Glutamatergic neuron (in vitro differentiated cells): Measurements from ENCODE around the gene DYNLL1. TPM values are rescaled to one million over a fixed set of nuclear protein-coding genes. Genes with fewer than 3 reads are reported as not detected.
"Not testable (repeated sequence)": the region's sequence is repeated elsewhere in the genome, so short reads cannot be mapped to it uniquely, and the experiment has no call there.

Experiments used
- DNase-seq: peaks from one replicate; pipeline ENCODE4 v3.0.0; 2022
- H3K27ac Mint-ChIP-seq: one replicate; pipeline ENCODE4 v1.8.0; 2020; ENCODE audit warnings: mild to moderate bottlenecking, mixed read lengths, inconsistent platforms; ENCODE audit not compliant: unreplicated experiment
- H3K27me3 Mint-ChIP-seq: one replicate; pipeline ENCODE4 v1.8.0; 2020; ENCODE audit warnings: mild to moderate bottlenecking, moderate library complexity, mixed read lengths, inconsistent platforms; ENCODE audit not compliant: unreplicated experiment
- H3K36me3 Mint-ChIP-seq: one replicate; pipeline ENCODE4 v1.8.0; 2020; ENCODE audit warnings: mild to moderate bottlenecking, mixed read lengths, inconsistent platforms; ENCODE audit not compliant: unreplicated experiment
- H3K4me1 Mint-ChIP-seq: one replicate; pipeline ENCODE4 v1.8.0; 2020; ENCODE audit warnings: mild to moderate bottlenecking, low read depth, mixed read lengths, inconsistent platforms; ENCODE audit not compliant: unreplicated experiment
- H3K4me3 Mint-ChIP-seq: one replicate; pipeline ENCODE4 v1.8.0; 2020; ENCODE audit warnings: mild to moderate bottlenecking, mixed read lengths, inconsistent platforms; ENCODE audit not compliant: unreplicated experiment
- H3K9me3 Mint-ChIP-seq: one replicate; pipeline ENCODE4 v1.8.0; 2020; ENCODE audit warnings: mild to moderate bottlenecking, moderate library complexity, mixed read lengths, inconsistent platforms; ENCODE audit not compliant: unreplicated experiment
- total RNA-seq: library from RNA; stranded (reverse); fragmentation: NEBNext Ultra II Directional; extraction: Animal tissue kit (Norgen Biotek cat#: 25700); gene quantifications from one replicate; pipeline ENCODE4 v1.2.1, GENCODE V29; 2021; ENCODE audit not compliant: unreplicated experiment
- TF ChIP-seq, protein P1 (sequence below): fragments of 200-600 bp; sonication (generic); IDR thresholded peaks from one replicate; pipeline ENCODE4 v1.5.0; 2021; ENCODE audit not compliant: partially characterized antibody, unreplicated experiment

The DYNLL1 gene
- total RNA-seq, 1 donor from 2014 or later, result 403 TPM

DNA sequence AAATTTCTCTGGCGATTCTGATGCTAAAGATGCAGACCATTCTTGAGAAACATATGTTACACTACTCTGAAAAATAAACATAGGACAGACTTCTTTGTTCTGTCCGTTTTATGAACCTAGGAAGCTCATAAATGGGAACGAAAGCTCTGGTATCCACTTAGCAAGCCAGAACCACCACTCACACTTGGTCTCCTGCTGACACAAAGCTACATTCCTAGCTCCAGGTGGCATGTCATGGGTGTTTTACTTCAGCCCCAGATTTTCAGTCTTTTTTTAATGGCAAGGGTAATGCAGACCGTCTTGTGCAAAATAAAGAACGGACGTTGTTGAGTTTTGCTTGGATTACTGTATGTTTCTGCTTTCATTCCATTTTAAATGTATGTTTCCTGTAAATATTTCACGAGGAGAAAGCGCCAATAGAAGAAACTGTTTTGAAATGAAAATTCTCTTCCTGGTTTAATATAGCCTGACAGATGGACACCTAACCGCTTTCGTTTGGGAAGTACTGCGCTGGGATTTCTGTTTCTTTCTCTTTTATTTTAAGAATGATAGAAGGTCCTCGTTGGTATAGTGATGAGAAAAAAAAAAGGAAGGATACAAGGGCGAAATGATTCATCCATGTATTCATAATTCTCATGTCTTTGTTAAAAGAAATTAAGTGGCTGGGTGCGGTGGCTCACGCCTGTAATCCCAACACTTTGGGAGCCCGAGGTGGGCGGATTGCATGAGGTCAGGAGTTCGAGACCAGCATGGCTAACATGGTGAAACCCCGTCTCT, 33.9 kb downstream of the DYNLL1 start:
- H3K4me1 Mint-ChIP-seq, result peaks cover 7% of the 10 kb centered on the region
- H3K9me3 Mint-ChIP-seq, result peaks cover 11% of the 10 kb centered on the region

DNA sequence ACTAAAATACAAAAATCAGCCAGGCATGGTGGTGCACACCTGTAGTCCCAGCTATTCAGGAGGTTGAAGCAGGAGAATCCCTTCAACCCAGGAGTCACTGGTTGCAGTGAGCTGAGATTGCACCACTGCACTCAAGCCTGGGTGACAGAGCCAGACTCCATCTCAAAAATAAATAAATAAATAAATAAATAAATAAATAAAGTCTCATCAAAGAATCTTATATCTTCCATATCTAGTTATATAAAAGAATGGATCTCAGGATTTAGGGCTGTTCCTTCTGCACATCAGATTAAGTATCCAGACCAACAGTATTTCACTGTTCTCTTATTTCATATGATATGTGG, 34.5 kb downstream of the DYNLL1 start:
- not testable (repeated sequence) for H3K27ac Mint-ChIP-seq, H3K4me3 Mint-ChIP-seq, H3K27me3 Mint-ChIP-seq, H3K4me1 Mint-ChIP-seq, H3K36me3 Mint-ChIP-seq, DNase-seq
- H3K9me3 Mint-ChIP-seq, result peaks cover 11% of the 10 kb centered on the region

More for the DNA sequence above, 33.9 kb downstream of the DYNLL1 start:
- TF ChIP-seq, protein P1, sequence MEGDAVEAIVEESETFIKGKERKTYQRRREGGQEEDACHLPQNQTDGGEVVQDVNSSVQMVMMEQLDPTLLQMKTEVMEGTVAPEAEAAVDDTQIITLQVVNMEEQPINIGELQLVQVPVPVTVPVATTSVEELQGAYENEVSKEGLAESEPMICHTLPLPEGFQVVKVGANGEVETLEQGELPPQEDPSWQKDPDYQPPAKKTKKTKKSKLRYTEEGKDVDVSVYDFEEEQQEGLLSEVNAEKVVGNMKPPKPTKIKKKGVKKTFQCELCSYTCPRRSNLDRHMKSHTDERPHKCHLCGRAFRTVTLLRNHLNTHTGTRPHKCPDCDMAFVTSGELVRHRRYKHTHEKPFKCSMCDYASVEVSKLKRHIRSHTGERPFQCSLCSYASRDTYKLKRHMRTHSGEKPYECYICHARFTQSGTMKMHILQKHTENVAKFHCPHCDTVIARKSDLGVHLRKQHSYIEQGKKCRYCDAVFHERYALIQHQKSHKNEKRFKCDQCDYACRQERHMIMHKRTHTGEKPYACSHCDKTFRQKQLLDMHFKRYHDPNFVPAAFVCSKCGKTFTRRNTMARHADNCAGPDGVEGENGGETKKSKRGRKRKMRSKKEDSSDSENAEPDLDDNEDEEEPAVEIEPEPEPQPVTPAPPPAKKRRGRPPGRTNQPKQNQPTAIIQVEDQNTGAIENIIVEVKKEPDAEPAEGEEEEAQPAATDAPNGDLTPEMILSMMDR, result no peak
- H3K27me3 Mint-ChIP-seq, result peaks cover 7% of the 10 kb centered on the region
- H3K4me3 Mint-ChIP-seq, result peak overlapping the region; percentile 100
- no peak for DNase-seq
- H3K27ac Mint-ChIP-seq, result peak overlapping the region; percentile 100
- no peaks in the 10 kb centered on the region for H3K36me3 Mint-ChIP-seq

DNA sequence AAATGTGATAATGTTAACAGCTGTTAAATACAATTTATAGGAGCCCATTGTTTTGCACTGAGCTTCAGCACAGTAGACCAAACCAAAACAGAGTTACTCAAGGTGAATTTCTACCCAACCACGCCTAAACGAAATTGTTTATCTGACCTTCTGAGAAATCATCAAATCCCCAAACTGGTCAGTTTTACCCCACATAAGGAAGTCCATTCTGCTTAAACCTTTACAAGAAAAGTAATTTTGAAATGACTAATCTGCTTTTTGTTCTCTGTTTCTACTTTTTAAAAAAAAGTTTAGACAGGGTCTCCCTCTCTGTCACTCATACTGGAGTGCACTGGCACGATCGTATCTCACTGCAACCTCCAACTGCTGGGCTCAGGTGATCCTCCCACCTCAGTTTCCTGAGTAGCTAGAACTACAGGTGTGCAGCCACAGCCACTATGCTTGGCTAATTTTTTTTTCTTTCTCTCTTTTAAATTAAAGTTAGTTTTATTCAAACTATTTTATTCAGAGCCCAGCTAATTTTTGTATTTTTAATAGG, 36.9 kb downstream of the DYNLL1 start:
- Mint-ChIP-seq H3K27ac (no peak overlapping the region), H3K9me3 (peaks cover 11% of the 10 kb centered on the region), H3K36me3 (no peaks in the 10 kb centered on the region), H3K4me1 (peaks cover 19% of the 10 kb centered on the region), H3K27me3 (peaks cover 9% of the 10 kb centered on the region), H3K4me3 (no peak overlapping the region)
- no peak for DNase-seq
- TF ChIP-seq, protein P1, result no peak

DNA sequence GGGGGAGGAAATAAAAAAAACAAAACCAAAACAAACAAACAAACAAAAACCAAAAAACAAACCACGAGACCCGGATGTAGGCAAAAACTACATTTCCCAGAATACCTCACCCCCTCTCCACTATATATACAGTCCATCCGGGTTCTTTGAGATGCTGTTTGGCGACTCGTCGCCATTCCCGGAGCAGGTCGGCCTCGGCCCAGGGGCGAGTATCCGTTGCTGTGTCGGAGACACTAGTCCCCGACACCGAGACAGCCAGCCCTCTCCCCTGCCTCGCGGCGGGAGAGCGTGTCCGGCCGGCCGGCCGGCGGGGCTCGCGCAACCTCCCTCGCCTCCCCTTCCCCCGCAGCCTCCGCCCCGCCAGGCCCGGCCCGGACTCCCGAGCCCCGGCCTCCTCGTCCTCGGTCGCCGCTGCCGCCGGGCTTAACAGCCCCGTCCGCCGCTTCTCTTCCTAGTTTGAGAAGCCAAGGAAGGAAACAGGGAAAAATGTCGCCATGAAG, 38.3 kb downstream of the DYNLL1 start, which contains the start of gene RNF10:
Gene RNF10 (plus strand): TSS at position 154 of the 500 bp plus-strand sequence. CDS start 456 bp downstream, outside the sequence.
- H3K9me3 Mint-ChIP-seq, result peaks cover 6% of the 10 kb centered on the region
- H3K4me1 Mint-ChIP-seq, result peaks cover 30% of the 10 kb centered on the region
- H3K27me3 Mint-ChIP-seq, result peaks cover 7% of the 10 kb centered on the region
- peak within 1 kb of the TSS; percentile 93 for H3K4me3 Mint-ChIP-seq
- TF ChIP-seq, protein P1, result no peak
- DNase-seq, result peak; percentile 69
- peak within 1 kb of the TSS; percentile 82 for H3K27ac Mint-ChIP-seq
- H3K36me3 Mint-ChIP-seq, result no peaks in the 10 kb centered on the region

DNA sequence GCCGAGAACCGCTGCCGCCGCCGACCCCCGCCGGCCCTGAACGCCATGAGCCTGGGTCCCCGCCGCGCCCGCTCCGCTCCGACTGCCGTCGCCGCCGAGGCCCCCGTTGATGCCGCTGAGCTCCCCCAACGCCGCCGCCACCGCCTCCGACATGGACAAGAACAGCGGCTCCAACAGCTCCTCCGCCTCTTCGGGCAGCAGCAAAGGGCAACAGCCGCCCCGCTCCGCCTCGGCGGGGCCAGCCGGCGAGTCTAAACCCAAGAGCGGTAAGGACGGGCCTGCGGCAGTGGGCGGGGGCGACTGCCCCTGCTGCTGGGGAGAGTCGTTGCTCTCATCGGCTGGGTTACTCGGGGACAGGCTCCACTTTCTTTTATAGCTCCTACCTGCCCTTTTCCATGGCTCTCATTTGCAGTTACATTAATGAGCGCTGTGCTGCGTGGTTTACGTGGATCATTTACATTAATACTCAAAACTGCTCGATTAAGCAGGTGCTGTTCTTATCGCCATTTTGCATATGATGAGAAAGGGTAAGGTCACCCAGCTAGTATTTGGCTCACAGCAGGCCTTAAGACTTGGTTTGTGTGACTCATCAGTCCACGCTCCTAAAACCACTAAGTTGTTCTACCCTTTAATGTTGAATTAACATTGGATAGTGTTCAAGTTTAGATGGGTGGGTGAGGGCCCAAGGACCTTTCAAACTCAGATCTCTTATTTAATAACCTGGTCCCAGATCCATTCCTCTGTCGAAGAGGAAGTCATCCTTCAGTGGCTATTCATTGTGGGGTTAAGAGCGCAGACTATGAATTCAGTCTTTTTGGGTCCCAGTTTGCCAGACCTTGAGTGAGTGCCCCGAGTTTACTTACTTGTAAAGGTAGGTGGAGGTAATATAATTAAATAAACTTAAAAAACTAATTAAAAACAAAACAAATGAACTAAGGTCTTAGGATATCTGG, 39.1 kb downstream of the DYNLL1 start:
- Mint-ChIP-seq H3K4me1 (peaks cover 27% of the 10 kb centered on the region), H3K9me3 (peaks cover 2% of the 10 kb centered on the region), H3K27me3 (peaks cover 6% of the 10 kb centered on the region), H3K4me3 (peak overlapping the region; percentile 93), H3K36me3 (no peaks in the 10 kb centered on the region), H3K27ac (peak overlapping the region; percentile 82)
- TF ChIP-seq, protein P1, result no peak
- peak; percentile 74 for DNase-seq
